GM12878 (cell line): ENCODE results near the gene ATP8B1. TPM values are rescaled to one million over a fixed set of nuclear protein-coding genes. Genes with fewer than 3 reads are reported as not detected.
A peak's percentile ranks its signal among the peaks of the same experiment; 100 is the strongest.

Experiments
- ATAC-seq: fragments of 200-7000 bp; cut with Tn5 transposase; 3 replicates; pipeline ENCODE4 v1.9.1; 2020; ENCODE audit warnings: mild to moderate bottlenecking, moderate library complexity
- BruUV-seq: library from RNA; stranded (reverse); fragments of 400-500 nt; replicated peaks from 2 replicates; lab custom pipeline; 2021; lab: Mats Ljungman, UMichigan
- CTCF ChIA-PET: fragments of 300-600 bp; sonication (Branson Sonifier 250); formaldehyde crosslinking; extraction: SDS; loops from one replicate; lab custom pipeline; 2021; ENCODE audit warnings: inconsistent platforms; lab: Yijun Ruan, JAX
- POLR2A ChIA-PET: fragments of 350-600 bp; formaldehyde crosslinking; extraction: SDS; loops from one replicate; lab custom pipeline; 2021; ENCODE audit warnings: inconsistent platforms; lab: Charles Lee
- RAD21 ChIA-PET: fragments of 300-600 bp; sonication (Branson Sonifier 250); formaldehyde crosslinking; loops from one replicate; lab custom pipeline; 2023; ENCODE audit warnings: antibody characterized with exemption; ENCODE audit not compliant: unreplicated experiment; lab: Charles Lee
- SMC1A ChIA-PET: fragments of 300-600 bp; sonication (Branson Sonifier 250); formaldehyde crosslinking; loops from one replicate; lab custom pipeline; 2023; ENCODE audit not compliant: unreplicated experiment, uncharacterized antibody; lab: Charles Lee
- DNase-seq: peaks from one replicate; pipeline ENCODE4 v3.0.0-alpha.2; 2011; ENCODE audit warnings: low read depth, low spot score
- FAIRE-seq: peaks from 3 replicates; lab custom pipeline; 2011; peaks lifted over from hg19 to GRCh38; lab: Jason Lieb, UNC
- H2AFZ ChIP-seq: 2 replicates; pipeline ENCODE4 v1.6.0; 2011; ENCODE audit warnings: low read depth, low read length, control low read depth; ENCODE audit not compliant: control insufficient read depth
- H3K27ac ChIP-seq: 2 replicates; pipeline ENCODE4 v1.5.1; 2011; ENCODE audit warnings: control low read depth; ENCODE audit not compliant: control insufficient read depth, insufficient read depth
- H3K27me3 ChIP-seq, 2 experiments: replicated peaks in 1 of 2; 2 replicates each; pipeline versions ENCODE4 v1.6.0 to v1.6.1; 2011; ENCODE audit warnings: low read length in 1 of 2; ENCODE audit not compliant: control insufficient read depth in 2 of 2, insufficient read depth in 2 of 2
- H3K36me3 ChIP-seq, 2 experiments: 2 replicates each; pipeline ENCODE4 v1.5.1; 2011; ENCODE audit warnings: low read length in 1 of 2; ENCODE audit not compliant: control insufficient read depth in 2 of 2, insufficient read depth in 2 of 2
- H3K4me1 ChIP-seq: 2 replicates; pipeline ENCODE4 v1.6.1; 2011; ENCODE audit warnings: mild to moderate bottlenecking, low read length, moderate library complexity, mixed read lengths; ENCODE audit not compliant: control insufficient read depth, insufficient read depth
- H3K4me2 ChIP-seq: 2 replicates; pipeline ENCODE4 v1.6.0; 2011; ENCODE audit warnings: control low read depth; ENCODE audit not compliant: control insufficient read depth, insufficient read depth
- H3K4me3 ChIP-seq: fragments of 200-600 bp; sonication (generic); 2 replicates; pipeline ENCODE4 v1.5.1; 2016
- H3K79me2 ChIP-seq: 2 replicates; pipeline ENCODE4 v1.6.0; 2011; ENCODE audit warnings: low read length; ENCODE audit not compliant: control insufficient read depth, insufficient read depth
- H3K9ac ChIP-seq: 2 replicates; pipeline ENCODE4 v1.8.0; 2011; ENCODE audit warnings: low read length, control low read depth, mixed read lengths; ENCODE audit not compliant: control insufficient read depth, insufficient read depth
- H3K9me3 ChIP-seq: replicated peaks from 3 replicates; pipeline ENCODE4 v1.5.1; 2011; ENCODE audit warnings: mild to moderate bottlenecking, low read length; ENCODE audit not compliant: control insufficient read depth, insufficient read depth
- H4K20me1 ChIP-seq: 2 replicates; pipeline ENCODE4 v1.6.0; 2011; ENCODE audit not compliant: control insufficient read depth, insufficient read depth
- ATF7 ChIP-seq: fragments of 450-650 bp; IDR thresholded peaks from 2 replicates; pipeline ENCODE4 v1.6.1; 2016; ENCODE audit warnings: low read depth, mild to moderate bottlenecking
- BHLHE40 ChIP-seq, 2 experiments: fragments of 450-650 bp in 1 of 2; IDR thresholded peaks; 2 replicates each; pipeline ENCODE4 v1.6.1; 2011 to 2017; ENCODE audit warnings: low read depth in 2 of 2, borderline replicate concordance in 1 of 2, improper control_type of control experiment in 1 of 2, low read length in 1 of 2, mild to moderate bottlenecking in 1 of 2
- CTCF ChIP-seq, 3 experiments: IDR thresholded peaks in 2 of 3; conservative IDR thresholded peaks in 1 of 3; 2 replicates each; pipeline ENCODE4 v1.5.1; 2011; ENCODE audit warnings: low read depth in 3 of 3, low read length in 3 of 3, mild to moderate bottlenecking in 3 of 3, control low read depth in 2 of 3, moderate library complexity in 2 of 3, inconsistent platforms in 1 of 3, mixed read lengths in 1 of 3; ENCODE audit not compliant: control insufficient read depth in 2 of 3, insufficient read depth in 1 of 3; ENCODE audit errors: extremely low read depth in 1 of 3
- EP300 ChIP-seq, 2 experiments: fragments of 150-350 bp in 1 of 2; IDR thresholded peaks; 2 replicates each; pipeline ENCODE4 v1.6.1; 2011 to 2012; ENCODE audit warnings: low read depth in 2 of 2, low read length in 2 of 2, borderline replicate concordance in 1 of 2, improper control_type of control experiment in 1 of 2, inconsistent platforms in 1 of 2; ENCODE audit not compliant: control insufficient read depth in 1 of 2
- JUND ChIP-seq: IDR thresholded peaks from 2 replicates; pipeline ENCODE4 v1.6.1; 2012; ENCODE audit warnings: low read depth, mild to moderate bottlenecking, low read length, improper control_type of control experiment, moderate library complexity
- PML ChIP-seq: IDR thresholded peaks from 2 replicates; pipeline ENCODE4 v1.6.1; 2012; ENCODE audit warnings: low read length, inconsistent platforms
- POU2F2 ChIP-seq: IDR thresholded peaks from 3 replicates; pipeline ENCODE4 v1.6.1; 2011; ENCODE audit warnings: low read depth, mild to moderate bottlenecking, low read length, borderline replicate concordance
- RAD21 ChIP-seq: IDR thresholded peaks from 2 replicates; pipeline ENCODE4 v1.6.1; 2011; ENCODE audit warnings: mild to moderate bottlenecking, low read depth, low read length, moderate library complexity; ENCODE audit not compliant: insufficient read depth
- RELB ChIP-seq: fragments of 450-650 bp; IDR thresholded peaks from 2 replicates; pipeline ENCODE4 v1.6.1; 2017; ENCODE audit warnings: low read depth, mild to moderate bottlenecking, moderate library complexity
- SPI1 ChIP-seq: IDR thresholded peaks from 2 replicates; pipeline ENCODE4 v1.6.1; 2011; ENCODE audit warnings: low read depth, mild to moderate bottlenecking, low read length, moderate library complexity, borderline replicate concordance; ENCODE audit not compliant: insufficient read depth
- SRF ChIP-seq, 2 experiments: IDR thresholded peaks; 2 replicates each; pipeline ENCODE4 v1.6.1; 2011; ENCODE audit warnings: low read depth in 2 of 2, low read length in 2 of 2, mild to moderate bottlenecking in 1 of 2, moderate library complexity in 1 of 2
- WGBS: methylation state at CpG from one replicate; pipeline ENCODE4 v1.1.6; 2016; ENCODE audit warnings: low lambda C conversion rate; ENCODE audit not compliant: insufficient replicate concordance, insufficient coverage; ENCODE audit errors: missing lambda C conversion rate; 5-methylcytosine and 5-hydroxymethylcytosine counted together
- in situ Hi-C: fragments of 300-500 bp; cut with MboI; formaldehyde crosslinking; loops from 9 replicates; pipeline ENCODE4 v1.14.3; 2018; ENCODE audit warnings: mixed read lengths
- intact Hi-C: fragments of 100-400 bp; cut with micrococcal nuclease; formaldehyde crosslinking; loops from one replicate; pipeline ENCODE4 v1.14.2; 2022; ENCODE audit not compliant: unreplicated experiment
- polyA plus RNA-seq, 11 experiments: library from polyadenylated mRNA; depleted of rRNA in 4 of 11; unstranded in 6 of 11; stranded (reverse) in 5 of 11; fragments of >200 nt; fragmentation: Nextera tagmentation in 4 of 11; fragmentation: Illumina TruSeq in 1 of 11; extraction: Ambion mirVana in 4 of 11; extraction: Trizol in 1 of 11; gene quantifications; 1 replicate in 1 of 11; 2 replicates in 10 of 11; pipeline versions ENCODE4 v1.2.1 to v1.2.3, GENCODE V29; 2011 to 2016; ENCODE audit warnings: inconsistent platforms in 2 of 11, missing spikeins in 2 of 11, low read depth in 1 of 11
- total RNA-seq, 4 experiments: library from RNA; depleted of rRNA in 3 of 4; stranded (reverse); fragments of >200 nt in 3 of 4; fragmentation: Illumina TruSeq in 1 of 4; extraction: Trizol in 1 of 4; gene quantifications; 2 replicates each; pipeline versions ENCODE4 v1.2.1 to v1.2.3, GENCODE V29; 2013 to 2021

ATP8B1 gene
- total and polyA plus RNA-seq, 10 of the 15 experiments (the other 5 are each of a cell fraction or from before 2014, with no cell fraction given) = 0.03 to 0.37 (median 0.11) TPM

- WGBS = 40% methylated on average over 1 of the region's 1 CpG
- H3K9me3 ChIP-seq = no peaks in the 10 kb centered on the region
- peak; percentile 28 for DNase-seq
- no peaks in the 10 kb centered on the region for H3K36me3 ChIP-seq
- H3K27me3 ChIP-seq = no peaks in the 10 kb centered on the region
- BruUV-seq = no TSS peak
- H3K9ac ChIP-seq = no peak overlapping the region
- H3K79me2 ChIP-seq = no peaks in the 10 kb centered on the region
- peak; percentile 98 for ATAC-seq
- H3K27ac ChIP-seq = no peak overlapping the region
- H4K20me1 ChIP-seq = no peaks in the 10 kb centered on the region
- H2AFZ ChIP-seq = no peak overlapping the region
- in situ Hi-C loops = no loop called here
- 0 out of 2 replicates have a peak overlapping the region, but pooled peaks have one; percentile 35 for H3K4me2 ChIP-seq
- intact Hi-C loops = no loop called here
- POLR2A ChIA-PET = interaction anchor here (0.6 kb wide), 1 partner anchor 127 kb away, joined by 4 read pairs; no protein-coding TSS in a partner anchor
- RAD21 ChIA-PET = interaction anchor here (0.6 to 1.2 kb wide), 2 partner anchors 89 to 114 kb away, joined by 3 to 5 read pairs; no protein-coding TSS in a partner anchor
- no peak for TF ChIP-seq CTCF (IDR thresholded peaks at IDR 0.05 in 2 of 3, conservative IDR thresholded peaks at IDR 0.05 in 1 of 3; ENCODE audit: control insufficient read depth in 2 of 3, extremely low read depth in 1 of 3, insufficient read depth in 1 of 3, low read depth in 3 of 3, low read length in 3 of 3)
- TF ChIP-seq RAD21 = no peak
- peak; percentile 62; the same call in 1 of the 2 replicates for TF ChIP-seq RELB
- TF ChIP-seq PML = no peak
- peak; percentile 64; the same call in 1 of the 2 replicates for TF ChIP-seq JUND
- peak; percentile 43; the same call in 1 of the 2 replicates for TF ChIP-seq ATF7
- TF ChIP-seq SRF (IDR thresholded peaks at IDR 0.05; ENCODE audit: low read depth in 2 of 2, low read length in 2 of 2) = no peak
- peak; percentile 94; the same call in 2 of the 3 replicates for TF ChIP-seq POU2F2
- TF ChIP-seq BHLHE40 (IDR thresholded peaks at IDR 0.05; ENCODE audit: borderline replicate concordance in 1 of 2, low read depth in 2 of 2, low read length in 1 of 2) = no peak
- TF ChIP-seq EP300 (IDR thresholded peaks at IDR 0.05; ENCODE audit: borderline replicate concordance in 1 of 2, control insufficient read depth in 1 of 2, low read depth in 2 of 2, low read length in 2 of 2) = peak in 1 of 2 experiments; percentile 44; a peak in 1 of 4 replicates
- TF ChIP-seq SPI1 = peak; percentile 64; the same call in 1 of the 2 replicates
- peak; percentile 57 for FAIRE-seq
- no peak overlapping the region for H3K4me3 ChIP-seq
- SMC1A ChIA-PET = interaction anchor here (0.7 kb wide), 1 partner anchor 35 kb away, joined by 3 read pairs; no protein-coding TSS in a partner anchor
- peaks cover 9% of the 10 kb centered on the region for H3K4me1 ChIP-seq
- CTCF ChIA-PET = no interaction called here
These were observed 54.1 kb downstream of the ATP8B1 start for GRCh38 chr18:57748770-57749603.
